Measurements from ENCODE around the gene RHBDD1.

DNA sequence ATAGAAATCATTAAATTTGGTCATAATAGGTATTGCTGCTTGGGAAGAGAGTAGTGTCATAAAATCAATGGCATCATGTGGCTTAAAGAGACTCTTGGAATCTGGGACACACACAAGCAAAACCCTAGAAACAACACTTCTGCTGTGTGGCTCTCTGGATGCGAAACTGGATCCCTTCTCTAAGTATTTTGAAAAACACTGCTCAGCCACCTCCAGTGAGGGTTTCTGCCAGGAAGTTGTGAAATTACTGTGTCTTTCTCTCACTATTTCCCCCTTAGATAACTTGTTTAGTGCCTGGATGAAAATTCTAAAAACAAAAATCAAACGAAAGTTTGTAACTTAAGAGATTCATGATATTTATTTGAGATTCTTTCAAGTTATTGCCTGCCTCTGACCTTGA, 163.8 kb downstream of the RHBDD1 start:
- TF ChIP-seq CTCF (IDR thresholded peaks at IDR 0.05; ENCODE audit: poor library complexity): no peak
- TF ChIP-seq EZH2 (IDR thresholded peaks at IDR 0.05; ENCODE audit: borderline replicate concordance): no peak

Data from hepatocyte (in vitro differentiated cells).